Hepatic stellate cell (primary cell): Measurements from ENCODE around the gene SIGLEC15.

Source experiments
- DNase-seq: peaks from one replicate; pipeline ENCODE4 v3.0.0; 2011; ENCODE audit warnings: low spot score

SIGLEC15 gene

DNA sequence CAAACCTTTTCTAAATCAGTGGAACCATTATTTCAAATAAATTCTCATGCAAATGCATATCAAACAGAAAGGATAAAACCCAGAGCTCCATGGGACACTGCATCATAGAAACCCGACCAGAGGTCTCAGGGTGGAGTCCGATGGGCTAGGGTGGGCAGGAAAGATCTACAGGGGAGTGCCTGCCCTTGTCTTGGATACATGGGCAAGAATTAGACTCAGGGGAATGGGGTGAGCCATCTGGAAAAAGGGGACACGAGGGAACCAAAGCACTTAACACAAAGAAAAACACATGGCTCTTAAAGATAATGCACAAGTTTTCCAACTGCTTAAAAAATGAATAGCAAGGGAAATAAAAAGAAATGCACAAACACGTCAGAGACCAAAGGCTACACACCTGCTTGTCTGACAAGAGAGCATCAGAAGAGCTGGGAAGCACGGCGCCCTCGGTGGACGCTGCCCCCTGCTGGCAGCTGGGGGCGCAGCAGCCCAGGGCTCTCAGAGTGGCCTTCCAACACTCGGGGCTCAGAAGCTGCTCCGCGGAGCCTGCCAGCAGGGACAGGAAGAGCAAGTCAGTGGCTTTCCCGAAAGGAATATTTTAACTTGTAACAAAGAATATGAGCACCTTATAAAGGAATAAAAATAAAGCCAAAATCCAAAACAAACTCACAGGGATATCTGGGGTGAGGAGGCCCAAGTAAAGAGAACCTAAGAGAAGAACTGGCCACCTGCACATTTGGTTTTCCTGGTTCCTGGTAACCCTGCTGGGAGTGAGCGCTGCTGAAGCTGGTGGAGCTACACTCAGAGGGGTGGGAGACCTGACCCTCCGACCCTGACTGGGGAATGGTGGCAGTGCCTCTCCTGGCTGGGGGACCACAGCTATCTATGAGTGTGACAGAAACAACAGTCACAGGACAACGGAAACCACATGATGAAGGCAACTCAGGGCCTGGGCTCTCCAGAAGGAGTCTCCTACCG, 54.5 kb downstream of the SIGLEC15 start:
- peak; percentile 56 for DNase-seq

DNA sequence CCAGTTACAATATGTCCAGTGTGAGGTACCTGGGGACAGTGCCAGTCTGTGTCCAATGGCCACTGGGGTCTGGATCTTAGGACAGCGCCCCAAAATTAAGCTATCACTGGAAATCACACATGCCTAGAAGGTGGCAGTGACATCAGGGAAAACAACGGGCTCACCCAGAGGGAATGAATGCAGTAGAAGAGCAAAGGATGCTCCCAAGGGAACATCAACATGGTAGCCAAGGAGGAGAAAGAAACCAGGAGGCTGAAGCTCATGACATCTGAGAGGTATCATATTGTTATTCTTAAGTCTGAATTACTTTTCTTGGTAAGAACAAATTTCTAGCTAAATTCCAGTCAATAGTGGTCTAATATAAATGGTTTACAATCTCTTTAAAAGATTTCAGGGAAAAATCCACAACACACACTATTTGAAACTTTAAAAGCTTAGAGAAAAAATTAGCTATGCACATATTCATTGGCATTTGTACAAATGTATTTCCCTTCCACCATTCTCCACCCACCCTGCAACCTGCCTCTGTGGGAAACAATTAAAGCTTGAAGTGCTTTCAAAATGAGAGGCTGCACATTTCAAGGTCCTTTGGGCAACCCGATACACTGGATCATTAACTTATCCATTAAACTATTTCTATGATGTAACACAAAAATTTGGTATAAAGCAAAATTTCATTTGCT, 55.5 kb downstream of the SIGLEC15 start:
- no peak for DNase-seq

DNA sequence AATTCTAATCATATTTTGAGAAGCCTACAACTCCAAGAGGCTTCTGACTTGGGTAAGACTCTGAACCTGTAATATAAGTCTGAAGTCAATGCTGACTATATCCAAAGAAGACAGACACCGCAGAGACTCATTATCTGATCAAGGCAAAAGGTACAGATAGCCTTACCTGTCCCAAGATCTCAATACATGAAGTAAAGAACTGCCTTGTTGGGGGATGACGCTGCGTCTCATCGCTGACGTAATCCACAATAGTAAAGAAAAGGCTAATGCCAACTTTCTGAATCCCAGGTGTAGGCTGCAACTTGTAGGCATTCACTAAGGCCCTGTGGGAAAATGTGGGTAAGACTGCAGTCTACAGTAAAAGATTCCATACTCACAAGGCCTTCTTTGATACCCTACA, 62.1 kb downstream of the SIGLEC15 start:
- DNase-seq: no peak

DNA sequence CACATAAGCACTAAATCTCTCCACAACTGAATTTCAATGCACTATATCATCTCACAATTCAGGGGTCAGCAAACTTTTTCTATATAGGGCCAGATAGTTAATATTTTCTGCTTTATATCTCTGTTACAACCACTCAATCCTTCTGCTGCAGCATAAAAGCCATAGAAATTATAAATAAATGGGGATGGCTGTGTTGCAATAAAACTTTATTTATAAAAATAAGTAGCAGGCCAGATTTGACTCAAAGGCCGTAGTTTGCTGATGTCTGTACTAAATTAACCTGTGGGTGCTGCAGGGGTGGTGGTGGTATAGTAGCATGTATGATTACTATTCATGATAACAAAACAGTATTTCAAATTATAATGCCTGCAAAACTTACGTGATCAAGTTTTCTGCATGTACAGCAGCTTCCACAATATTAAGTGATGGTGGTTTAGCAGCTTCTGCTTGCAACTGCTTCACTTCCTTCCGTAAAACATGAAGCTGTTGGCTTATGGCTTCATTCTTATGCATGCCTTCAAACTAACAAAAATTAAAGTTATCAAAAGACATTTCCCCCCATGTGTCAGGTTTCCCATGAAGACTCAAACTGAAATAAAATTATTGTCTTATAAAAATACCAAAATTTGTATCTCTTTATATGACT, 64.1 kb downstream of the SIGLEC15 start:
- no peak for DNase-seq

DNA sequence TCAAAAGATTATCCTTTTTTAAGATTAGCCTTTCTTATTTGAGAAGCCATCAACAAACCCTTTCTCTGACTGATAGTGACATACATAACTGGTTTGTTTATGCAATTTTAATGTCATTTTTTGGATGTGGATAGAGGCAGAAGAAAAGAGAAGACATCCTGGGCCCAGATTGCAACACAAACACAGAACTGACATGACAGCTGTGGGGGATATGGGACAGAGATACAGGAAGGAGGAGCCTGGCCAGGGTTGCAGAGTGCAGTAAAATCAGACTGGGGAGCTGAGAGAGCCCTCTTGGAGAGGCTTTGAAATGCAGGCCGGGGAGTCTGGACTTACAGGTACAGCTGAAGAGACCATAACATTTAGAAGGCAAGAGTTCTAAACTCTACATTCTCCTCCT, 65.1 kb downstream of the SIGLEC15 start:
- no peak for DNase-seq

DNA sequence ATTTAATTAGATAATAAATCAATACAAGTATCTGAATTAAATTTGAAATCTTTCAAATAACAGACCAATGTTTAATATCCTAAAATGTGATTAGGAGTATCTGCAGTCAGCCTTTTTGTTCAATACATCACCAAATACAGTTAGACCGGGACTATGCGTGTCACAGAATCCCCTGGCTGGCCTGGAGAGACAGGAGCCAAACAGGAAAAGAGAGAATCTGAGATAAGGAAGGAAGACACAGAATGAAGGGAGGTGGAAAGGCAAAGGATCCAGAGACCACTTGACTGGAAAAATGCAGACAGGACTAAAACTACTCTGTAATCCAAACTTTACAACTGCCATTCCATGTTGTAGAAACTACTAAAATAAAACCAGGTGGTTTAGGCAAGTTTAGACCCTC, 66.3 kb downstream of the SIGLEC15 start:
- no peak for DNase-seq
